Measurements from ENCODE around the gene ATXN1.
"Not testable (repeated sequence)": the region's sequence is repeated elsewhere in the genome, so short reads cannot be mapped to it uniquely, and the experiment has no call there.

The ATXN1 gene

GRCh38 chr6:16564436-16564835 is 196.8 kb downstream of the ATXN1 start:
- H3K4me3 ChIP-seq (ENCODE audit: low read depth, low read length) = no peak overlapping the region
- DNase-seq (ENCODE audit: low read depth) = no peak

GRCh38 chr6:16563628-16564240 is 197.5 kb downstream of the ATXN1 start:
- no peak for DNase-seq (ENCODE audit: low read depth)
- no peak overlapping the region for H3K4me3 ChIP-seq (ENCODE audit: low read depth, low read length)

DNA sequence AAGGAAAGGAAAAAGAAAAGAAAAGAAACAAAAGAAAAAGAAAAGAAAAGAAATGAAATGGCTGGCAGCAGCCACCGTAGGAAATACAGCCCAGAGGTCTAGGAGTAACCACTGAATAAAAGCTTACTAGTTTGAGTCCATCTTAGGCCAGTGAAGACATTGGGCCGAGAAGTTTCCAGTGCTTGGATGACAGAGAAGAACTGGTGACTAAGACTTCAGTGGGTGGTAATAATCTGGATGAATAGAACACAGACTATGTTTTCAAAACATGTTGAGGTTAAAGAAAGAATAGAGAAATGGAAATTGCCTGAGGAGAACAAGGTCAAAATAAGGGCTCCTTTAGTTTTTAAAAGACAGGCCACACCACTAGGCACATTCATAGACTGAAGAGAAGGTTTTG is 198.8 kb downstream of the ATXN1 start:
- no peak overlapping the region for H3K4me3 ChIP-seq (ENCODE audit: low read depth, low read length)
- DNase-seq (ENCODE audit: low read depth) = no peak

DNA sequence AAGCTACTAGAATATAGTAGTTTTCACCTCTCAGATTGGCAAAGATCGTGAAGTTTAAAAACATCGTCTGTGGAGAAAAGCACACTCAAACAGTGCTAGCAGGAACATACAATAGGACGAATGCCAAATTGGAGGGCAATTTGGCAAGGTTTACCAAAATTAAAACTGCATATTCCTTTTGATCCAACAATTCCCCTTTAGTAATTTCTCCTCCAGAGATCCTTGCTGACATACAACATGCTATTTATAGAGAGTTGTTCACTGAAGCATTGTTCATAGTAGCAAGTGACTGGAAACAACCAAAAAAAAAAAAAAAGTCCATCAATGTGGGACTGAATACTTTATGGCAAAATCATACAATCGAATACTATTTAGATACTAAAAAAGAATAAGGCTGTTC is 202.2 kb downstream of the ATXN1 start:
- no peak for DNase-seq (ENCODE audit: low read depth)

GRCh38 chr6:16555550-16555949 is 205.7 kb downstream of the ATXN1 start:
- H3K4me3 ChIP-seq (ENCODE audit: low read depth, low read length) = no peak overlapping the region
- DNase-seq (ENCODE audit: low read depth) = no peak

More for the DNA sequence above, 202.2 kb downstream of the ATXN1 start:
- no peak overlapping the region for H3K4me3 ChIP-seq (ENCODE audit: low read depth, low read length)

DNA sequence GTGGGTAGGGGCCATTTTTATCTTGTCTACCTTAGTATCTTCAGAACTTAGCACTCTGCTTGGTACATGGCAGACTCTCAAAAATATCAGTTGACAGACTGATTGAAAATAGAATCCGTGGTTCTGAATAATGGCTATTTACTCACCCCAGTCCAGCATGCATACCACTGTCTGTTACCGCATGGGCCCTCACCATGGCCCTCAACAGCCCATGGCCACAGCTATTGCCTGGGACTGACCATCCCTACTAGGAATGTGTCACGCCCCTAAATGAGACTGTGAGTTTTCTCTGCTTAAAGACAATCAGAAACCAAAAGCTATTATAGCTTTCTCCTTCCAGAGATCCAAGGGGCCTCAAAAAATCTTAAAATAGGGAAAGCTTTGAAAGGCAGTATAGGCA is 207.7 kb downstream of the ATXN1 start:
- no peak overlapping the region for H3K4me3 ChIP-seq (ENCODE audit: low read depth, low read length)
- DNase-seq (ENCODE audit: low read depth) = no peak

DNA sequence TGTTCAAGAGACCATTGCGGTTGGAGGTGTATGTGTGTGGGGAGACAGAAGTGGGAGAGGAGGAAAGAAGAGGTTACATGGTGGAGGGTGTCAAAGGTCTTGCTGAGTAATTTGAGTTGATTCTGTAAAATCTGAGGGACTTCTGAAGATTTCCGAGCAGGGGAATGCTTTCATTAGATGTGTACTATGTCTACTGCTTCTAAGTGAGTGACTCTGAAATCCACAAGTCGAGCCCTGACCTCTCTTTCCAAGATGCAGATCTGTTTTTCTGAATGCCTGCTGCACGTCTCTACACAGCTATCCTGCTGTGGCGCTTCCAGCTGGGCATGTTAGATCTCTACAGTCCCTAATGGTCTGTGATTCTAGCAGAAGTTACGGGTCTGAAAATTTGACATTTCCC is 209.8 kb downstream of the ATXN1 start:
- H3K4me3 ChIP-seq (ENCODE audit: low read depth, low read length) = no peak overlapping the region
- DNase-seq (ENCODE audit: low read depth) = no peak

GRCh38 chr6:16548121-16548520 is 213.1 kb downstream of the ATXN1 start:
- no peak overlapping the region for H3K4me3 ChIP-seq (ENCODE audit: low read depth, low read length)
- no peak for DNase-seq (ENCODE audit: low read depth)

DNA sequence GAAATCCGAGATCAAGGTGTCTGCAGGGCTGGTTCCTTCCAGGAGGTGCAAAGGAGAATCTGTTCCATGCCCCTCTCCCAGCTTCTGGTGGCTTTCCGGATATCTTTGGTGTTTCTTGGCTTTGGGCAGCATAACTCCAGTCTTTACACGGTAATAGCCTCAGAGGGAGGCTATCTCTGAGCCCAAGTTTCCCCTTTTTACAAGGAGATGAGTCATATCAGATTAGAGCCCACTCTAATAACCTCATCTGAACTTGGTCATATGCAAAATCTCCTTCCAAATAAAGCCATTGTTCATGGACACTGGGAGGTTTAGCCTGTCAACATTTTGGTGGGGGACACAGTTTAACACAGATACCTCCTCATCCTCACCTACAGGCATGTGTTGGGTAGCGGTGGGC is 213.7 kb downstream of the ATXN1 start:
- H3K4me3 ChIP-seq (ENCODE audit: low read depth, low read length) = no peak overlapping the region
- no peak for DNase-seq (ENCODE audit: low read depth)

- no peak overlapping the region for H3K4me3 ChIP-seq (ENCODE audit: low read depth, low read length)
- DNase-seq (ENCODE audit: low read depth) = no peak
Observed at GRCh38 chr6:16546861-16547260, 214.4 kb downstream of the ATXN1 start.

GRCh38 chr6:16545382-16545781 is 215.9 kb downstream of the ATXN1 start:
- H3K4me3 ChIP-seq (ENCODE audit: low read depth, low read length) = no peak overlapping the region
- DNase-seq (ENCODE audit: low read depth) = no peak

DNA sequence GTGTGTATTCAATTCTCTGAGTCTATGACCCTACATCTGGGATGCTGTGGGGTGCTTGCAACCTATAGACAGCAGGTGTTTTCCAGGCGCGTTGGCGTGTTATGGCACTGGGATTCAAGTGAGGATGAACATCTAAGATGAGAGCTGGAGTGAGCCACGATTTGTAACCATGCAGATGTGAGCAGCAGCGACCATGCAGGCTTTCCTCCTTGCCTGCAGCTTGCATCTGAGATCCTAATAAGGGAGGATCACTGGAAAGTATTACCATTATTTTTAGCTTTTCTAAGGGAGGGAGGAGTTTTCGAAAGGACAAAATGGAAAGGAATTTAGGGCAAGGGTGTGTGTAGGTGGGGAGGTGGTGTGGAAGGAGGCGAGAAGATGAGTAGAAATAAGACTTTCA is 216.7 kb downstream of the ATXN1 start:
- H3K4me3 ChIP-seq (ENCODE audit: low read depth, low read length) = no peak overlapping the region
- DNase-seq (ENCODE audit: low read depth) = no peak

DNA sequence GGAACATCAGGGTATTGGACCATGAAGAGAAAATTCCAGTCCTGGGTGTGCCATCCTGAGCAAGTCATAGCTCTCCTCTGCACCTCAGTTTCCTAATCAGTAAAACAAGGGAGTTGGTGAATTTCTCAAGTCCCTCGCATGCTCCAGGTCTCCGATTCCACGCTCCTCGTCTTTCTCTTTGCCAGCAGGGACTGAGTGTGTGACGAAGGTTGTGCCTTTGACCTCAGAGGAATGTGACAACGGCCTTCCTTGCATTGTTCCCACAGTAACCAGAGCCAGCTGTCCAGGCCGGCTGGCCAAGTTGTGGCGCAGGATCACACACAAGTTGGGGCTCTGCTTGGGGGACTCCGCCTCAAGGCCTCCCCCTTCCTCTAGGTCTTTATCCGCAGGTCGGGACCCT is 217.3 kb downstream of the ATXN1 start:
- H3K4me3 ChIP-seq (ENCODE audit: low read depth, low read length) = no peak overlapping the region
- peak; percentile 31 for DNase-seq (ENCODE audit: low read depth)

DNA sequence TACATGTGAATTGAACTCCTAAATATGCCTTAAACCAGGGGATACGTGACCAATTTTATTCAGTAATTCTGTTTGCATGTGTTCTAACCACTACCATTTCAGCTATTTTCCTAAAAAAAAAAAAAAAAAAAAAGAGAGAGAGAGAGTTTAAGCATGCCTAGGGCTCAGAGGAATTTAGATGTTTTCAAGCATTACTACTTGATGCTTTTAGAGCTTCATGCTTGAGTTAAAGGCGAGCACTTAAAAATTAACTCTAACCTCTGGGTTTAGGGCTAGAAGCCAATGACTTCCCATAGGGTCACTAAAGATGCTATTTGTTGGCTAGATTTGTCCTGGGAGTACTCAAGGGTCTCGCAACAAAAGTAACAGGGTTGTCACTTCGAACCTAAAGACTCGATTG is 217.7 kb downstream of the ATXN1 start:
- H3K4me3 ChIP-seq (ENCODE audit: low read depth, low read length) = no peak overlapping the region
- DNase-seq (ENCODE audit: low read depth) = no peak

DNA sequence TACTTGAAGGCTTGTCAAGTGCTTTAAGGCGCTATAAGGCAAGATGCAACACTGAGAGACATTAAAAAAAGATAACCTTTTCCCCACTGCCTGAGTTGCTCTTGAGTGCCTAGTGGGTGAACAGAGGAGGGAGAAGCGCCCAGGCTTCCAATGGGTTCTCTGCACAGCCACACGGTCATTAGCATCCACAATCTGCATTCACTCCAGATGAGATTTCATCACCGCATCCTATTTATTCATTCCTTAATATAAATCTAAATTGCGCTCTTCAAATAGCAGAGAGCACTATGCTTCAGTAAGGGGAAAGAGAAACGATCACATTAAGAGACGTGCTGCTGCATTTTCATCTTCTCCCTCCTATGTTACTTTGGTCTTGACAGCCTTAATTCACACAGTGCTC is 219.2 kb downstream of the ATXN1 start:
- DNase-seq (ENCODE audit: low read depth) = no peak
- no peak overlapping the region for H3K4me3 ChIP-seq (ENCODE audit: low read depth, low read length)

DNA sequence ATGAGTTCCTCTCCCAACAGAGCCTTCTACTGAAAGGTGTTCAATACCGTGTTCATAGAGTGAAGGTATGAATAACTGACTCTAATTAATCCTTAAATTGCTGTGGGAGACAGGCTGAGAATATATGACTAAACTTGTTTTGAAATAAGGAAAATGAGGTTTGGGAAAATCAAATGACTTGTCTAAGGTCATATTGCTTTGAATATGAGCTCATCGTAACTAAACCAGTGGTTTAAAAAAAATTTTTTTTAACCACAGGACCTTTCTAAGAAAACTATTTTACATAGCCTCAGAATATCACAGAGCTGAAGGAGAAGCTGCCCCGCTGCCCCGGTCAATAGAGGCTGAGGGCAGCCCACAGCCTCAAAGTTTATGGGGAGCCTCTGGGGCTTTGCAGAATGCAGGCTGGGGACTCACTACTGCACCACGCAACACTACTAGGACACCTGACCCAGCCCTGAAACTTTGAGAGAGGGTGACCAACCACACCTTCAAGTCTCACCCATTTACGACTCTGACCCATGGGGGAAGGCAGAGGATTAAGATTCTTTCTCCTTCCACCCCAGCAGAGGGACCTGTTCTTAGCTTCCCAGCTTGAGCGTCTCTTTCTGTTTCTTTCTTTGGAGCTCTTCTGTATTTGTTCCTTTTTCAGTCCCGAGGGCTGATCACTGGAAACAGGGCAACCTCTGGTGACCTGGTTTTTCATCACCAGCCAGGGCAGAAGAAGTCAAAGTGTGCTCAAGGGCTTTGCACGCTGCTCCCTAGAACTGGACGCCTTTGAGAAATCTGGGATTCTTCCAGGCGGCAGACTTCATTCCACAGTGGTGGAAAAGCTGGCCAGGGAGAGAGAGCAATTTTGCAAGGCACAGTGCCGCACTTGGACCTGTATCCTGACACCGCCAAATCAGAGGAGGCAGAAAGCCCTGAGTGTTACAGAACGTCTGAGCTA is 220.2 kb downstream of the ATXN1 start:
- no peak for DNase-seq (ENCODE audit: low read depth)
- H3K4me3 ChIP-seq (ENCODE audit: low read depth, low read length) = no peak overlapping the region

DNA sequence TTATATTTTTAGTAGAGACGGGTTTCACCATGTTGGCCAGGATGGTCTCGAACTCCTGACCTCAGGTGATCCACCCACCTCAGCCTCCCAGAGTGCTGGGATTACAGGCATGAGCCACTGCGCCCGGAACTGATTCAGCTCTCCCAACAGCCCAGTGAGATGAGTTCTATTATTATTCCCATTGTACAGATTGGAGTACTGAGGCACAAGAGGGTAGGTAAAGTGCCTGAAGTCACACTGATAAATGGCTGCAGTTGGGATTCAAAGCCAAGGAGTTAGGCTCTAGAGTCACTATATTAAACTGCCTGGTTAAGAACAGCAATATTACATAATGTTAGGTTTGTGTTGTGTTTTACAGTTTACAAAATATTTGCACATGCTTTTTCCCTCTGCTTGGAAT is 220.9 kb downstream of the ATXN1 start:
- not testable (repeated sequence) for H3K4me3 ChIP-seq (ENCODE audit: low read depth, low read length)

DNA sequence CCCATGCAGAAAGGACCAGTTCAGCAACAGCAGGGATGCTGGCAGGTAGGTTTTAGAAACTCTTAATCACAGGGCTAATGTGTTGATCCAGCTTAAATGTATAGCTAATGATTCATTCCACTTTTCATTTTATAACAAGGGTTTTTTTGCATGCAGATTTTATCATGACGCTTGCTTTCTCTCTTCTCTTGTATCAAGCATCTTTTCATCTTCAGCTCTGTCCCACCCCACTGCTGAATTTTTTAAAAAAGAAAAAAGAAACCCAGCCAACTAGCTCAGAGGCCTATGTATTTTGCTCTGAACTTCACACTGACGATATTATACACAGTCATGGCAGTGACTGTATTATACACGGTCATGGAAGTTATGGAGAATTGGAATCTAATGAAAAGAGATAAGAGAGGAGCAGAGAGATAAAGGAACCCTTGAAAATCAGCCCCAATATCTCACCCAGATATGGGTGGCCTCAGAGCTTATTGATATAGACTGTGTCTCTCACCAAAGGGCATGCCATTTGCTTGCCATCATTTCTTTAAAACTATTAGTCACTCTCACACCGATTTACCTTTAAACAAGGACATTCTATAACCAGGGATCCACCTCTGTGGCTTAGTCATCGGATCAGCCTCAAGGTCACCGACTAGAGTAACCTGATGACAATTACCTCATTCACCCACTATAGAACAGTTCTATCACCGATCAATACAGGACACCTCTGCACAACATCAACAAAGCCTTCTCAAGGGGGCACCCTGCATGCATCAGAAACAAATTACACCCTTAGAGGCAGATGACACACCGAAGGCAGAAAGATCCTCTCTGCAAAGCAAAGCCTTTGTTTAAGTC is 222.0 kb downstream of the ATXN1 start:
- DNase-seq (ENCODE audit: low read depth) = no peak

More for the DNA sequence above, 220.9 kb downstream of the ATXN1 start:
- not testable (repeated sequence) for DNase-seq (ENCODE audit: low read depth)

DNA sequence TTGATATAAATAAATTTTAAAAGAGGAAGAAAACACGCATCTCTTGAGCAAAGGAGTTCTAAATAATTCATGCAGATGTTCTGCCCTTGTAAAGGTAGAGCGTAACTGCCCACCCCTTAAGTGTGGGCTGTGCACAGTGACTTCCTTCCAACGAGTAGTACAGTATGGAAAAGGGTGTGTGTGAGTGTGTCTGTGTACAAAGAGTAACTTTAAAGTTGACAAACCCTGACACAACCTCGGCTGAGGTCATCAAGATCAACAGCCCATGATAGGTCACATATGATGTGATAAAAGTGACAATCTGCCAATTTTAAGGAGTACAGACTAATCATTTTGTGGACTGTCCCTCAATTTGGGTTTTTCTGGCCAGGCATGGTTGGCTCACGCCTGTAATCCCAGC is 225.7 kb downstream of the ATXN1 start:
- no peak for DNase-seq (ENCODE audit: low read depth)
- H3K4me3 ChIP-seq (ENCODE audit: low read depth, low read length) = no peak overlapping the region

More for the DNA sequence above, 222.0 kb downstream of the ATXN1 start:
- no peak overlapping the region for H3K4me3 ChIP-seq (ENCODE audit: low read depth, low read length)

GRCh38 chr6:16533721-16534136 is 227.5 kb downstream of the ATXN1 start:
- H3K4me3 ChIP-seq (ENCODE audit: low read depth, low read length) = no peak overlapping the region
- no peak for DNase-seq (ENCODE audit: low read depth)
